Fibroblast of mammary gland (primary cell): ENCODE measurements around the gene SIGLECL1.

ENCODE experiments used
- DNase-seq: peaks from one replicate; pipeline ENCODE4 v3.0.0-alpha.2; 2010; ENCODE audit warnings: low read depth
- H3K4me3 ChIP-seq: 2 replicates; pipeline ENCODE4 v1.5.1; 2011; ENCODE audit warnings: low read depth, mild to moderate bottlenecking, low read length, moderate library complexity; ENCODE audit not compliant: control insufficient read depth
- TF ChIP-seq, protein P1 (sequence below): conservative IDR thresholded peaks from 2 replicates; pipeline ENCODE4 v1.5.1; 2011; ENCODE audit warnings: low read depth, low read length, inconsistent platforms; ENCODE audit not compliant: control insufficient read depth, insufficient read depth

Gene SIGLECL1

GRCh38 chr19:51282335-51282734 is 31.5 kb downstream of the SIGLECL1 start:
- H3K4me3 ChIP-seq: no peak overlapping the region
- DNase-seq: no peak
- TF ChIP-seq, protein P1, sequence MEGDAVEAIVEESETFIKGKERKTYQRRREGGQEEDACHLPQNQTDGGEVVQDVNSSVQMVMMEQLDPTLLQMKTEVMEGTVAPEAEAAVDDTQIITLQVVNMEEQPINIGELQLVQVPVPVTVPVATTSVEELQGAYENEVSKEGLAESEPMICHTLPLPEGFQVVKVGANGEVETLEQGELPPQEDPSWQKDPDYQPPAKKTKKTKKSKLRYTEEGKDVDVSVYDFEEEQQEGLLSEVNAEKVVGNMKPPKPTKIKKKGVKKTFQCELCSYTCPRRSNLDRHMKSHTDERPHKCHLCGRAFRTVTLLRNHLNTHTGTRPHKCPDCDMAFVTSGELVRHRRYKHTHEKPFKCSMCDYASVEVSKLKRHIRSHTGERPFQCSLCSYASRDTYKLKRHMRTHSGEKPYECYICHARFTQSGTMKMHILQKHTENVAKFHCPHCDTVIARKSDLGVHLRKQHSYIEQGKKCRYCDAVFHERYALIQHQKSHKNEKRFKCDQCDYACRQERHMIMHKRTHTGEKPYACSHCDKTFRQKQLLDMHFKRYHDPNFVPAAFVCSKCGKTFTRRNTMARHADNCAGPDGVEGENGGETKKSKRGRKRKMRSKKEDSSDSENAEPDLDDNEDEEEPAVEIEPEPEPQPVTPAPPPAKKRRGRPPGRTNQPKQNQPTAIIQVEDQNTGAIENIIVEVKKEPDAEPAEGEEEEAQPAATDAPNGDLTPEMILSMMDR: no peak

DNA sequence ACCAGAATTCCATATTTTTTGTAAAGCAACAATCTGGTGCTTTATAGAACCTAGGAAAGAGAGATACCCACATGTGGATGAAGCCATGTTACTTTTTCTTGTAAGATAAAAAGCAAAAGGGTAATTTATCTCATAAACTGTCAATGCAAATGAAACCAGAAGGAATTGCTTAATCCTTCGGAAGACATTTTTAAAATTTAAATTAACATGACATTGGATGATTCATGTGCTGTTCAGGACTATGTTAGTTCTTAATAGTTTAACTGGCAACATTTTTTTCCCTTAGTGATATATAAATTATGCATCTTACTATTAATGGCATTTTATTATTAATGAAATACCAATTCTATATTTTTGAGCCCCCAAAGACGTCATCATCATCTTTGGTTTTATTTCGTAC is 34.8 kb downstream of the SIGLECL1 start:
- TF ChIP-seq, protein P1: no peak
- no peak overlapping the region for H3K4me3 ChIP-seq
- no peak for DNase-seq

GRCh38 chr19:51289635-51290034 is 38.8 kb downstream of the SIGLECL1 start:
- no peak overlapping the region for H3K4me3 ChIP-seq
- DNase-seq: no peak
- TF ChIP-seq, protein P1: no peak

GRCh38 chr19:51292971-51293370 is 42.1 kb downstream of the SIGLECL1 start:
- no peak for DNase-seq
- TF ChIP-seq, protein P1: no peak
- H3K4me3 ChIP-seq: no peak overlapping the region

DNA sequence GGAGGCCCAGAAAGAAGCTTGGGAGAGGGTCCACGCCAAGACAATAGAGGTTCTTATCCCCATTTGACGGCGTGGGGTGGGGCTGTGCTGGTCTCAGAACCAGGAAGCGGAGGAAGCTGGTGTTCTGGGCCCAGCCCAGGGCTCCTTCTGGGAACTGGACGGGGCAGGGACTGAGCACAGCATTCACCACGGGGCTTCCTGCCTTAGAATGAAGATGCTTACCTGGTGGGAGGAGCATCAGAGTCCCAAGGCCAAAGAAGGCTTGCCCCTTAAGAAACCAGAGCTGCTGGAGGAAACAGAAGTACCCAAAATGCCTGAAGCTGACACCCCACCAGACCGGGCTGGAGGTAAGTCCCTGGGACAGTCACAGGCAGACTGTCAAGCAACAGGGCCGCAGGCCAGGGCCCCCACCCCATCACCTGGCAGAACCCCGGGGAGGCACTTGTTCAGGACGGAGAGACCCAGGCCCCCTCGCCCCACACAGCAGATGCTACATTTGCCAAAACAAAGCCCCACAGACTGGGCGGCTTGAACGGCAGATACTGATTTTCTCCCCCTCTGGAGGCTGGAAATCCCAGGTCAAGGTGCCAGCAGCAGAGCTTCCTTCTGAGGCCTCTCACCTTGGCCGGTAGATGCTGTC is 42.8 kb downstream of the SIGLECL1 start:
- no peak for DNase-seq
- no peak overlapping the region for H3K4me3 ChIP-seq
- TF ChIP-seq, protein P1: no peak

GRCh38 chr19:51294211-51294976 is 43.5 kb downstream of the SIGLECL1 start:
- no peak for DNase-seq
- TF ChIP-seq, protein P1: no peak
- H3K4me3 ChIP-seq: no peak overlapping the region
